ENCODE measurements around the gene CYP2F1. TPM values are rescaled to one million over a fixed set of nuclear protein-coding genes. Genes with fewer than 3 reads are reported as not detected.

CYP2F1 gene, protein sequence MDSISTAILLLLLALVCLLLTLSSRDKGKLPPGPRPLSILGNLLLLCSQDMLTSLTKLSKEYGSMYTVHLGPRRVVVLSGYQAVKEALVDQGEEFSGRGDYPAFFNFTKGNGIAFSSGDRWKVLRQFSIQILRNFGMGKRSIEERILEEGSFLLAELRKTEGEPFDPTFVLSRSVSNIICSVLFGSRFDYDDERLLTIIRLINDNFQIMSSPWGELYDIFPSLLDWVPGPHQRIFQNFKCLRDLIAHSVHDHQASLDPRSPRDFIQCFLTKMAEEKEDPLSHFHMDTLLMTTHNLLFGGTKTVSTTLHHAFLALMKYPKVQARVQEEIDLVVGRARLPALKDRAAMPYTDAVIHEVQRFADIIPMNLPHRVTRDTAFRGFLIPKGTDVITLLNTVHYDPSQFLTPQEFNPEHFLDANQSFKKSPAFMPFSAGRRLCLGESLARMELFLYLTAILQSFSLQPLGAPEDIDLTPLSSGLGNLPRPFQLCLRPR
- not detected in 2 replicates for total RNA-seq

DNA sequence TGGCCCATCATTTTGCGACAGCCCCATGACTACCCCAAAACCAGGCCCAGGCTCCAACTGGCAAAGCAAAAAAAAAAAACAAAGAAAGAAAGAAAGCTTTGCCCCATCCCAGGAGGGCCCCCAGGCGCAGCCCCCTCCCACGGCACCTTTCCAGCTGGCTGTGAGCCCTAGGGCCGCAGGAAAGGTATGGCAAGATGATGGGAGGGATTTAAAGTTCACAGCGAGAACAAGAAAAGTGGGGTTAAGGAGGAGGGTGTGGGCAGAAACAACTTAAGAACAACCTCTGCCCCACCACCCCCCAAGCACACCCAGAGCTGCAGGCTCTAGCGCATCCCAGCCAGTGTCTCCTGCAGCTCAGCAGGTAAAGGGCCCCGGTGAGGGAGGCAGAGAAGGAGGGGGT lies at the start of gene CYP2F1:
Gene CYP2F1, plus strand, starts transcription at position 301 of the 400 bp plus-strand sequence. CDS start 1,757 bp downstream, outside the sequence.

DNA sequence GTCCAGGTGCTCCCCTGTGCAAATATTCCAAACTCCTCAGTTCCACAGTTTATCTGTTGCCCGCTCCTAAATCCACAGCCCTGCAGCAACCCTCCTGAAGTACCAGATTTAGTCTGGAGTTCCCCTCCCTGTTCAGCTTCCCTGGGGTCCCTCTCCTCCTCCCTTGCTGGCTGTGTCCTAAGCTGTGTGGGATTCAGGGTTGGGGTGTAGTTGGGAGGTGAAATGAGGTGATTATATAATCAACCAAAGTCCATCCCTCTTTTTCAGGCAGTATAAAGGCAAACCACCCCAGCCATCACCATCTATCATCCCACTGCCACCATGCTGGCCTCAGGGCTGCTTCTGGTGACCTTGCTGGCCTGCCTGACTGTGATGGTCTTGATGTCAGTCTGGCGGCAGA lies 26.1 kb upstream of the CYP2F1 start, which contains the start of gene CYP2A13:
Gene CYP2A13, plus strand, starts transcription at position 301 of the 400 bp plus-strand sequence. Its CDS starts 21 bp downstream, at position 322.

Other genes starting within 250 kb of the CYP2F1 start
- gene CYP2A7, start 232.2 kb upstream of the CYP2F1 start, total RNA-seq = not detected in 2 replicates
- not detected in 2 replicates for gene CYP2B6, start 123.2 kb upstream of the CYP2F1 start, total RNA-seq
- gene CYP2A13, start 26.0 kb upstream of the CYP2F1 start, total RNA-seq = not detected in 2 replicates
- gene CYP2S1, start 78.8 kb downstream of the CYP2F1 start, total RNA-seq = 1.3 and 4.5 TPM in 2 replicates
- 379 and 401 TPM in 2 replicates for gene AXL, start 104.8 kb downstream of the CYP2F1 start, total RNA-seq
- gene HNRNPUL1, start 149.9 kb downstream of the CYP2F1 start, total RNA-seq = 131 and 136 TPM in 2 replicates
- 10.0 and 10.6 TPM in 2 replicates for gene CCDC97, start 195.7 kb downstream of the CYP2F1 start, total RNA-seq
- 7.1 and 7.7 TPM in 2 replicates for gene TGFB1, start 239.5 kb downstream of the CYP2F1 start, total RNA-seq
- 6.2 and 12.6 TPM in 2 replicates for gene B9D2, start 249.7 kb downstream of the CYP2F1 start, total RNA-seq

Measured in bronchus fibroblast of lung (primary cell).